C4-2B (cell line): ENCODE data around the gene MELK.

Experiments used
- H3K27ac ChIP-seq: fragments of 450-650 bp; 2 replicates; pipeline ENCODE4 v1.5.1; 2017
- CTCF ChIP-seq: fragments of 450-650 bp; conservative IDR thresholded peaks from 2 replicates; pipeline ENCODE4 v1.5.1; 2017; ENCODE audit warnings: mild to moderate bottlenecking
- ZFX ChIP-seq: fragments of 450-650 bp; IDR thresholded peaks from 2 replicates; pipeline ENCODE4 v1.6.1; 2017

Gene MELK

DNA sequence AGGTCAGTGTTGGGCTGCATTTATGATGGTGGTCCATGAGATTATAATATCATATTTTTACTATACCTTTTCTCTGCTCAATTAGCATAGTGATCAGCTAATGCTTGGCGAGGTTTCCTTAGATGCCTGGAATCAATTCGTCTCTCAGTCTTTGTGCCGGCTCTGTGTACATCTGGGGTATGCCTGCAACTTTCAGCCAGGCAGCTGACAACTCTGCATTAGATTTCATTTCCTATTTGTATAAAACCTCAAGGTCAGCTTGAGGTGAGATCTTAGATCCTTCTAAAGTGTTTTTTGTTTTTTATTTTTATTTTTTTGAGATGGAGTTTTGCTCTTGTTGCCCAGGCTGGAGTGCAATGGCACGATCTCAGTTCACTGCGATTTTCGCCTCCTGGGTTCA, 86.8 kb downstream of the MELK start:
- no peak for TF ChIP-seq ZFX
- no peak for TF ChIP-seq CTCF
- no peak overlapping the region for H3K27ac ChIP-seq

- no peak for TF ChIP-seq ZFX
- TF ChIP-seq CTCF = no peak
- H3K27ac ChIP-seq = no peak overlapping the region
These were observed 92.1 kb downstream of the MELK start for GRCh38 chr9:36664806-36665205.

- TF ChIP-seq CTCF (no peak), ZFX (no peak)
- no peak overlapping the region for H3K27ac ChIP-seq
These were observed 92.7 kb downstream of the MELK start for GRCh38 chr9:36665387-36665786.

DNA sequence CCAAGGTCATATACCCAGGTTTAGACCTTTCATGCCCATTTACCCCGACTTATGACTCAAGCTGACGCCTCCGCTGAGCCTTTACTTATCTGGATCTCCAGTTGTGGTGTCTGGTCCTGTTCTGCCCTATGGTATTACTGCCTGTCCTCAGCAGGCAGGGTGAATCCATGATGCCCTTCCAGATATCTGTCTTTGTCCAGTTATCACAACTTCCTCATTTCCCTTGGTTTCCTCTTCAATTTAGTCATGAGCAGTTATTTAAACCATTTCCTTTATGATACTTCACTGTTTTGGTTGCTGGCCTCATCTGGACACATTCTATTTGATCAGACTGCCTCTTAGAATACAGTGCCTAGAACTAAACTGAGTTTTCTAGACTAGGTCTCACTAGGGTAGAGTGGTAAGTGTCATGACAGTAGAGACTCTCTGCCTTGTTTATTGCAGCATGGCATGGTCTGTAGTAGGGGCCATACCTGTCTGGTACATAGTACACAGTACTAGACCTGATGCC, 93.3 kb downstream of the MELK start:
- TF ChIP-seq ZFX (no peak), CTCF (no peak)
- no peak overlapping the region for H3K27ac ChIP-seq

GRCh38 chr9:36671561-36671960, 98.9 kb downstream of the MELK start:
- no peak overlapping the region for H3K27ac ChIP-seq
- TF ChIP-seq CTCF = no peak
- no peak for TF ChIP-seq ZFX

DNA sequence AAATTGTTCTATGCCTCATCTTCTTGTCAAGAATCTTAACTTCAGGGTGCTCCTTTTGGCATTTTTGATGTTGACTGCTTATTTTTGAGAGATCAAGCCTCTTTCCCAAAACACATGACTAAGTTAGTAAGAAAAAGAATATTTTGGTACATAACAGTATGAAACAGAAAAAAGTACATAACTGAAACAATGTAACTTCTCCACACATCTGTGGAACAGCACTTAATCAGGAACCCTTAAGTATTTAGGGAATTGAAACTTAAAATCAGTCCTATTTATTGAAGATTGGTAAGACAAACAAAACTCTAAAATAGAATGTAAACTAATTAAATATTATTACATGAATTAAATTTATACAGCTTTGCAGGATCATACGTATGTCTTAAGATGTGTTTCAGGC, 103.4 kb downstream of the MELK start:
- H3K27ac ChIP-seq = no peak overlapping the region
- TF ChIP-seq ZFX (no peak), CTCF (no peak)

DNA sequence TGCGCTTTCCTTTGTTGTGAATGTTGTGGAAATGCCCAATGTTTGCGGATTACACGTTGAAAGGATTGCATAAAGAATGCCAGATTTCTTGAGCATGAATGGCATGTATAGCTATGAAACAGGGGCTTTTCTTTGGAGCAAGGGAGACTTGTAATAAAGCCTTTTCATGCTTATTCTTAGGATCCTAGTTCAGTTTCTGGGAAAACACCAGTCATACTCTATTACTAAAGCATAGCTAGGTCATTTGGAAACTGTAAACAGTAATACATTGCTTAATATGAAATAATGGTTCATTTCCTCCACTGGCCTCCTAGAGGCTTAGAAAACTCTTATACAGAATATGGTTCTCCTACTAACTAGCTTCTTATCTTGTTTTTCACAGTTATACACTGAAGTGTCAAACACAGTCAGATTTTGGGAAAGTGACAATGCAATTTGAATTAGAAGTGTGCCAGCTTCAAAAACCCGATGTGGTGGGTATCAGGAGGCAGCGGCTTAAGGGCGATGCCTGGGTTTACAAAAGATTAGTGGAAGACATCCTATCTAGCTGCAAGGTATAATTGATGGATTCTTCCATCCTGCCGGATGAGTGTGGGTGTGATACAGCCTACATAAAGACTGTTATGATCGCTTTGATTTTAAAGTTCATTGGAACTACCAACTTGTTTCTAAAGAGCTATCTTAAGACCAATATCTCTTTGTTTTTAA, 104.2 kb downstream of the MELK start:
- no peak overlapping the region for H3K27ac ChIP-seq
- no peak for TF ChIP-seq CTCF
- no peak for TF ChIP-seq ZFX
